ENCODE data around the gene PTPN4. TPM values are rescaled to one million over a fixed set of nuclear protein-coding genes. Genes with fewer than 3 reads are reported as not detected.
A peak's percentile ranks its signal among the peaks of the same experiment; 100 is the strongest.
"Not testable (repeated sequence)": the region's sequence is repeated elsewhere in the genome, so short reads cannot be mapped to it uniquely, and the experiment has no call there.

PTPN4 gene
- total RNA-seq, 6 donors from 2014 or later, result 15.3 to 112 (median 35.9) TPM

DNA sequence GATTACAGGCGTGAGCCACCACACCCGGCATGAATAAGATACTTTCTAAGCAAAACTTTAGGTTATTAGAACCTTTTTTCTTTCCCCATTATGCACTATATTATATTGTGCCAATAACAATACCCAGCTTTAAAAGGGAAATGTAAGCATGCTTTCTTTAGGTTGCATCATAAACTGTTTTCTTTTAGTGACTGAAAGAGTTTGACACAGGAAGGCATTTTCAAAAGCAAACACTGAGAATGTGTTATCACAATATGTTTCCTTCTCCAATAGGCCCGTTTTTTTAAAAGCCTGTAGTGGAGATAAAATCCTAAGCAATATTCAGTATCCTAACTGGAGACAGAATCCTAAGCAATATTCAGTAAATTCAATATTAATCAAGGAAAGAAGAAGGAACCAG, 236.4 kb downstream of the PTPN4 start:
- no peaks in the 10 kb centered on the region for H3K36me3 ChIP-seq
- no peaks in the 10 kb centered on the region for H3K4me1 ChIP-seq
- TF ChIP-seq POLR2A (IDR thresholded peaks at IDR 0.05), result no peak
- TF ChIP-seq, protein P1, sequence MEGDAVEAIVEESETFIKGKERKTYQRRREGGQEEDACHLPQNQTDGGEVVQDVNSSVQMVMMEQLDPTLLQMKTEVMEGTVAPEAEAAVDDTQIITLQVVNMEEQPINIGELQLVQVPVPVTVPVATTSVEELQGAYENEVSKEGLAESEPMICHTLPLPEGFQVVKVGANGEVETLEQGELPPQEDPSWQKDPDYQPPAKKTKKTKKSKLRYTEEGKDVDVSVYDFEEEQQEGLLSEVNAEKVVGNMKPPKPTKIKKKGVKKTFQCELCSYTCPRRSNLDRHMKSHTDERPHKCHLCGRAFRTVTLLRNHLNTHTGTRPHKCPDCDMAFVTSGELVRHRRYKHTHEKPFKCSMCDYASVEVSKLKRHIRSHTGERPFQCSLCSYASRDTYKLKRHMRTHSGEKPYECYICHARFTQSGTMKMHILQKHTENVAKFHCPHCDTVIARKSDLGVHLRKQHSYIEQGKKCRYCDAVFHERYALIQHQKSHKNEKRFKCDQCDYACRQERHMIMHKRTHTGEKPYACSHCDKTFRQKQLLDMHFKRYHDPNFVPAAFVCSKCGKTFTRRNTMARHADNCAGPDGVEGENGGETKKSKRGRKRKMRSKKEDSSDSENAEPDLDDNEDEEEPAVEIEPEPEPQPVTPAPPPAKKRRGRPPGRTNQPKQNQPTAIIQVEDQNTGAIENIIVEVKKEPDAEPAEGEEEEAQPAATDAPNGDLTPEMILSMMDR (IDR thresholded peaks at IDR 0.05), result no peak
- no peak for TF ChIP-seq EP300 (IDR thresholded peaks at IDR 0.05)
- H3K27me3 ChIP-seq, result no peaks in the 10 kb centered on the region
- no peaks in the 10 kb centered on the region for H3K9me3 ChIP-seq
- no peak for ATAC-seq (ENCODE audit: low FRiP score in 2 of 2)
- H3K4me3 ChIP-seq, result no peak overlapping the region
- no peak overlapping the region for H3K27ac ChIP-seq
- 70 to 74% methylated on average over 3 of the region's 3 CpGs for WGBS, 2 donors
- no peak for DNase-seq

DNA sequence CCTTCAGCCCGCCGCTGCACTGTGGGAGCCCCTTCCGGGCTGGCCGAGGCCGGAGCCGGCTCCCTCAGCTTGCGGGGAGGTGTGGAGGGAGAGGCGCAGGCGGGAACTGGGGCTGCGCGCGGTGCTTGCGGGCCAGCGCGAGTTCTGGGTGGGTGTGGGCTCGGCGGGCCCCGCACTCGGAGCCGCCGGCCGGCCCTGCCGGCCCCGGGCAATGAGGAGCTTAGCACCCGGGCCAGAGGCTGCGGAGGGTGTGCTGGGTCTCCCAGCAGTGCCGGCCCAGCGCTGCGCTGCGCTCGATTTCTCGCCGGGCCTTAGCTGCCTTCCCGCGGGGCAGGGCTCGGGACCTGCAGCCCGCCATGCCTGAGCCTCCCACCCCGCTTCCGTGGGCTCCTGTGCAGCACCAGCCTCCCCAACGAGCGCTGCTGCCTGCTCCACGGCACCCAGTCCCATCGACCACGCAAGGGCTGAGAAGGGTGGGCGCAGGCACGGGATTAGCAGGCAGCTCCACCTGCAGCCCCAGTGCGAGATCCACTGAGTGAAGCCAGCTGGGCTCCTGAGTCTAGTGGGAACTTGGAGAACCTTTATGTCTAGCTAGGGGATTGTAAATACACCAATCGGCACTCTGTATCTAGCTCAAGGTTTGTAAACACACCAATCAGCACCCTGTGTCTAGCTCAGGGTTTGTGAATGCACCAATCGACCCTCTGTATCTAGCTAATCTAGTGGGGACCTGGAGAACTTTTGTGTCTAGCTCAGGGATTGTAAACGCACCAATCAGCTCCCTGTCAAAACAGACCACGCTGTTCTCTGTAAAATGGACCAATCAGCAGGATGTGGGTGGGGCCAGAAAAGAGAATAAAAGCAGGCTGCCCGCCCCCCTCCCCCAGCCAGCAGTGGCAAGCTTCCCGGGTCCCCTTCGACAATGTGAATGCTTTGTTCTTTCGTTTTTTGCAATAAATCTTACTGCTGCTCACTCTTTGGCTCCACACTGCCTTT, 237.5 kb downstream of the PTPN4 start:
- not testable (repeated sequence) for H3K36me3 ChIP-seq

DNA sequence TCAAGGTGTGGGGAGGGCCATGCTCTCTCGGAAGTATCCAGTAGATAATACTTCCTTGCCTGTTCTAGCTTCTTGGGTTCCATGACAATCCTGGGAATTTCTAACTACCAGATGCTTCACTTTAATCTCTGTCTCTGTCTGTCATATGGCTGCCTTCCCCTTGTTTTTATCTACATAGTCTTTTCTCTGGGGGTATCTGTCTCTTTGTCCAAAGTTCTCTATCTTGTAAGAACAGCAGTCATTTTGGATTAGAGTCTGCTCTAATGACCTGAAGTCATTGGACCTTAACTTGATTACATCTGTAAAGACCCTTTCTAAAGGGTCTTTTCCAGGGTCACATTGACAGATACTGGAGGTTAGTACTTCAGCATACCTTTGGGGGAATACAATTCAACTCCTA, 241.7 kb downstream of the PTPN4 start:
- H3K27me3 ChIP-seq, result no peaks in the 10 kb centered on the region
- no peaks in the 10 kb centered on the region for H3K9me3 ChIP-seq
- DNase-seq (no peak), ATAC-seq (ENCODE audit: low FRiP score in 2 of 2) (no peak)
- no peaks in the 10 kb centered on the region for H3K36me3 ChIP-seq
- no peak overlapping the region for H3K4me3 ChIP-seq
- H3K27ac ChIP-seq, result no peak overlapping the region
- TF ChIP-seq EP300 (IDR thresholded peaks at IDR 0.05) (no peak), POLR2AphosphoS5 (IDR thresholded peaks at IDR 0.05) (no peak), POLR2A (IDR thresholded peaks at IDR 0.05) (no peak)
- TF ChIP-seq, protein P1 (IDR thresholded peaks at IDR 0.05), result no peak
- whole genome bisulfite sequencing, 2 donors, result 85 to 86% methylated on average over 1 of the region's 1 CpG
- no peaks in the 10 kb centered on the region for H3K4me1 ChIP-seq

More for the DNA sequence above, 237.5 kb downstream of the PTPN4 start:
- ATAC-seq (ENCODE audit: low FRiP score in 2 of 2); H3K9me3 ChIP-seq; H3K27me3 ChIP-seq; H3K4me1 ChIP-seq; H3K4me3 ChIP-seq; H3K27ac ChIP-seq: not testable (repeated sequence)
- 89 to 93% methylated on average over 34 to 44 of the region's 55 CpGs for WGBS, 2 donors
- peak in 1 of 2 donors; percentile 74 for DNase-seq

DNA sequence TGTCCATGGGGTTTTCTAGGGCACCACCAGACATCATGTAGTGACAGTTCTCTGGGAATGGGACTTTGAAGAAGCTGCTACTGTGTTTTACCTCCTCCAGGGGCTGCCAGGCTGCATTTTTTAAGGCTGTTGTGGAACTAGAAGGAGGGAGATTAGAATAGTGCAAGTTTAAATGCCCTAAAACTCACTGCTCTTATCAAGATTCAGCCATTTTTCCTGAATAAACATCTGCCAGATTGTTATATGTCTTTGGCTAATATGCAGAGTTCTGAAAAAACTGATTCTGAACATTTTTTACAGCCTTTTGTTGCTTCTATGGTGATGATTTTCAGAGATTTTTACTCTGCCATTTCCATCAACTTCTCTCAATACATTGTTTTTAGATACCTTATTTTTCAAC, 244.5 kb downstream of the PTPN4 start:
- no peak for DNase-seq

GRCh38 chr2:120005834-120006521, 246.3 kb downstream of the PTPN4 start:
- H3K36me3 ChIP-seq, result no peaks in the 10 kb centered on the region
- TF ChIP-seq EP300 (IDR thresholded peaks at IDR 0.05) (no peak), POLR2A (IDR thresholded peaks at IDR 0.05) (no peak)
- no peaks in the 10 kb centered on the region for H3K9me3 ChIP-seq
- H3K27ac ChIP-seq, result no peak overlapping the region
- ATAC-seq (ENCODE audit: low FRiP score in 2 of 2) (no peak), DNase-seq (no peak)
- no peaks in the 10 kb centered on the region for H3K4me1 ChIP-seq
- 92 to 96% methylated on average over 11 of the region's 11 CpGs for WGBS, 2 donors
- H3K27me3 ChIP-seq, result no peaks in the 10 kb centered on the region
- no peak overlapping the region for H3K4me3 ChIP-seq

More for the DNA sequence above, 244.5 kb downstream of the PTPN4 start:
- Histone ChIP-seq H3K4me1 (no peaks in the 10 kb centered on the region), H3K27ac (no peak overlapping the region), H3K9me3 (no peaks in the 10 kb centered on the region), H3K4me3 (no peak overlapping the region), H3K36me3 (no peaks in the 10 kb centered on the region), H3K27me3 (no peaks in the 10 kb centered on the region)
- no peak for TF ChIP-seq POLR2AphosphoS5 (IDR thresholded peaks at IDR 0.05)
- TF ChIP-seq, protein P1 (IDR thresholded peaks at IDR 0.05), result no peak
- no peak for TF ChIP-seq POLR2A (IDR thresholded peaks at IDR 0.05)
- no peak for TF ChIP-seq EP300 (IDR thresholded peaks at IDR 0.05)
- no peak for ATAC-seq (ENCODE audit: low FRiP score in 2 of 2)
